HS-27A (cell line): ENCODE measurements around the gene LRRK1.

Experiments
- DNase-seq: peaks from one replicate; pipeline ENCODE4 v3.0.0-alpha.2; 2012; ENCODE audit warnings: low read depth, missing footprints

LRRK1 gene

DNA sequence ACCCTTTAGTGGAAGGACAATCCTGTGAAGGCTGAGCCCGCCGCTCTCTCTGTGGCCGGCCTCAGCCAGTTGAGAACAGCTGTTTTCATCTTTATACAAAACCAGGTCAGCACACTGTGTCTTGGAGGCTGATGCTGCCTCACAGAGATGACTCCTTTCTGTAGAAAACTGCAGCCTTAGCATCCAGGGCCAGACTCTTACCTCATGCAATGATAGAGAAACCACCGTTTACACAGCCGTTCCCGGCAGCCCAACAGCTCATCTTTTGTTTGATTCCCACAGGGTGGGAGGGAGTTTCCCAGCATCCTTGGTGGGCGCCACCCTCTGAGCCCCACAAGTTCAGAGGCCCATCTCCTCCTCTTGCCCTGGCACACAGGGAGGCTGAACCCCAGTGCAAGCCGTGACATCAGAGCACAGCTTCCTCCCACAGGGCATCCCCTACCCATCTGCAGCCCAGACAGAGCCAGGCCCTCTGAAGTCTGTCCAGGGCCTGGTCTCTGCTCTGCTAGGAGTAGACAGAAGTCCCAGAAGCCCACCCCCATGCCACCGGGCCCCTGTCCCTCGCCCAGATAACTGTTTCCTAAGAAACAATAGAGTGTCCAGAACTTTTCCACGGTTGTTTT is 105.0 kb downstream of the LRRK1 start:
- no peak for DNase-seq

DNA sequence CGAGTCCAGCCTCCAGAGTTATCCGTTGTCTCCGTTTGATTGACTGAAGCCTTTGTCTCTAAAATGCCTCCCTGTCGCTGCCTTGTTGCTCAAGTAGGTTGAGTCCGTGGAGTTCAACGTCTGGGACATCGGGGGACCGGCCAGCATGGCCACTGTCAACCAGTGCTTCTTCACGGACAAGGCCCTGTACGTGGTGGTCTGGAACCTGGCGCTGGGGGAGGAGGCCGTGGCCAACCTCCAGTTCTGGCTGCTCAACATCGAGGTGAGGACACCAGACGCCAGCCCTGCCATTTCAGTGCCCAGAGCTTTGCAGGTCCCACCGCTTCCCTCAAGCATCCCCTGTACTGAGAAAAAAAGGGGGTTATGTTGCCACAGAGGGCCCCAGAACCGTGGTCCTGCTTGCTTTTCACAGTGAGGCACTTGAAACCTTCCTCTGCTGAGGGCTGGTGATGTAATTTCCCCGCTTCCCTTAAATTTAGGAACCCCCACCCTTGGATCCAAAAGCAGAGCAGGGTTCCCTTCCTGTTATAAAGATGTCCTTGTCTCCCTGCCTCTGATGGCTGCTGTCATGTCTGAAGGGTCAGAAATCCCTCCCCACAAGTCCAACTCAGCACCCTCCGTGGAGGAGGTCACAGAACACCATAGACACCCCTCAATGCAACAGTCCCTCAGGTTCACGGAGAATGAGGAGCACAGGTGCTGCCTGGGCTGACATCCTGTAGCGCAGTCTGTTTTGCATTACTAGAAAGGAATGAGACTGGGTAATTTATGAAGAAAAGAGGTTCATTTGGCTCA is 105.7 kb downstream of the LRRK1 start:
- no peak for DNase-seq

- no peak for DNase-seq
Measured at GRCh38 chr15:101025501-101025885, 106.3 kb downstream of the LRRK1 start.

- DNase-seq, result no peak
Measured at GRCh38 chr15:101025896-101026631, 106.9 kb downstream of the LRRK1 start.

GRCh38 chr15:101026656-101027272 is 107.6 kb downstream of the LRRK1 start:
- no peak for DNase-seq

DNA sequence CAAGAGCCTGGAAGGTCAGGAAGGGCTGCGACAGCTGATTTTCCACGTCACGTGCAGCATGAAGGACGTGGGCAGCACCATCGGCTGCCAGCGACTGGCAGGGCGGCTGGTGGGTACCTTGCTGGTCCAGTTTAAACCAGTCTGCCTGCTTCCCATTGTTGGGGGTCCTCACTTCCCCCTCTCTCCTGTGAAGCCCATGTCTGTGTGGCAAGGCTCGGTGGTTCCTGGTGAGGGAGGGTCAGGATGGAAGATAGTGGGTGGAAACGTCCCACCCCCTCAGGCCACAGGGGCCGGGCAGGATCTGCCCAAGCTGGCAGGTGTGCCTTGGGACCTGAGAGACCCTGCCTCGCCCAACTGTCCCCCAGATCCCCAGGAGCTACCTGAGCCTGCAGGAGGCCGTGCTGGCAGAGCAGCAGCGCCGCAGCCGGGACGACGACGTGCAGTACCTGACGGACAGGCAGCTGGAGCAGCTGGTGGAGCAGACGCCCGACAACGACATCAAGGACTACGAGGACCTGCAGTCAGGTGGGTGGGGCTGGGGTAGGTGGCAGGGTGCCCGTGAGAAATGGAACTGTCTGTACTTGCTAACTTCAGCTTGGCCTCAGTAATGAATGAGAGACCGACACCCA is 108.2 kb downstream of the LRRK1 start:
- DNase-seq, result no peak

DNA sequence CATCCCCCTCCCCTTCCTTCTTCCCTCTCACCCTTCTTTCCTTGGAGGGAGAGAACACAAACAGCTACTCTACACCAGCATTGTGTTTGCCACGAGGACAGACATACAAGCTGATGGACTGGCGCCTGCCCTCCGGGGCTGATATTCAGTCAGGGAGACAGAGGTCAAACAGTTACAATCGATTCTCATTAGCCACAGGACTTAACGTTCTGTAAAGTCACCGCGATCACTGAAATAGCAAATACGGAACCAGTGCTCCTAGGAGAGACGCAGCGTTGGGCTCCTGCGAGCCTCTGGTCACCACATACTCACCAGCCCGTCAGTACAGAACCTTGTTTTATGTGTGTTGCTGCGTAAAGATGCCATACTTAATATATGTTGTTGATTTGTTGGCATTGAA is 108.8 kb downstream of the LRRK1 start:
- no peak for DNase-seq

- no peak for DNase-seq
Measured at GRCh38 chr15:101028321-101028720, 109.2 kb downstream of the LRRK1 start.

DNA sequence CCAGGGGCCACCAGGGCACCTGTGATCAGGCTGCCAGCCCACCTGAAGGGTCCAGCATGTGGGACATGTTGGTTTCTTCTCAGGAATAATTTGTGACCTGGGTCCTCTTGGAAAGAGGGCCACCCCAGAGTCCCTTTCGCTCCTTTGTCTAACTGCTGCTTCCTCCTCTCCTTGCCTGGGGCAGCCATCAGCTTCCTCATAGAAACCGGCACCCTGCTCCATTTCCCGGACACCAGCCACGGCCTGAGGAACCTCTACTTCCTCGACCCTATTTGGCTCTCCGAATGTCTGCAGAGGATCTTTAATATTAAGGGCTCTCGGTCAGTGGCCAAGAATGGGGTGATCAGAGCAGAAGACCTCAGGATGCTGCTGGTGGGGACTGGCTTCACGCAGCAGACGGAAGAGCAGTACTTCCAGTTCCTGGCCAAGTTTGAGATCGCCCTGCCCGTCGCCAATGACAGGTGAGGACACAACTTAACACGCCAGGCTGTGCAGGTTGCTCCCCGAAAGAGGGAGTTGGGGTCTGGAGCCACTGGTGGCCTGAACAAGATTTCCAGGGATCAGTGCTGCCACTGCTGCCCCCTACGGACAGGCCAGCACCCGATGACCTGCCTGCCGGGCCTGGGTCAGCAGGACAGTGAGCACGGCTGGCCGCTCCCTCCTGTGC is 109.7 kb downstream of the LRRK1 start:
- no peak for DNase-seq

DNA sequence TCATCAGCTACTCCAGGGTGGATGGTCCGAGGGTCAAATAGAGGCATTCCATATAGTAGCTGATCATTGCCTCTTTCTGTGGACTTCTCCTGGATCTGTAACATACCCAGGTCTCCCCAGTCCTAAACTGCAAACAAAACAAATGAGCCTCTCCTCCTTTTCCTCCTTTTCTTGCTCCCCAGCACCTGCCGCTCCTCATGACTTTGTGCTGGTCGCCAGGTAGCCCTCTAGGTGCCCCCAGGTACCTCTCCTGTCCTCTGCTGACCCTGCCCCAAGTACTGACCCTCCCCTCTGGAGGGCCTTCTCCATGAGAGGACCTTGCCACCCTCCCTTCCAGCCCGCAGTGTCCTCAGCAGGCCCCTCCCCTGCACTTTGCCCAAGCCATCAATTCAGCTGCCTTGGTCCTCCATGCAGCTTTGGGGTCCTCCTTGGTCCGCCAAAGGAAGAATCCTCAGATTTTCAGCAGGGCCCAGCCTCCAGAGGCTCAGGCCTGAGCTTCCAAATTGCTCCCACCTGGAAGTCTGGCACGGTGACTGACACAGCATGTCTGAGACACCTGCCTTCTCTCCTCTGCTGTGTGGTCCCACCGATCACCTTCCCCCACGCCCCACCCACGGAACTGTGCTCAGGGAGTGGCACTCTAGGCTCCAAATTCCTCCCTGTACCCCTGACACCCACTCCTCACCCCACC is 111.0 kb downstream of the LRRK1 start:
- DNase-seq, result no peak

GRCh38 chr15:101031213-101031612 is 112.1 kb downstream of the LRRK1 start:
- DNase-seq, result no peak

- no peak for DNase-seq
Measured at GRCh38 chr15:101033801-101034200, 114.6 kb downstream of the LRRK1 start.

DNA sequence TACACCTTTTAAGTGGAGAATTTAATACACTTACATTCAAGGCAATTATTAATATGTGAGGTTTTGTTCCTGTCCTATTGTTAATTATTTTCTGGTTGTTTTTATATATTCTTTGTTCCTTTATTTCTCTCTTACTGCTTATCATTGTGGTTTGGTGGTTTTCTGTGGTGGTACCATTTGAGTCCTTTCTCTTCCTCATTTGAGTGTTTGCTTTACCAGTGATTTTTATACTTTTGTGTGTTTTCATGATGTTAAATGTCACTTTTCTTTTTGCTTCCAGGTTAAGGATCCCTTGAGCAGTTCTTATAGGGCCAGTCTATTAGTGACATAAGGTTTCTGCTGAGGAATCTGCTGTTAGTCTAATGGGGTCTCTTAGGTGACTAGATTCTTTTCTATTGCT is 116.5 kb downstream of the LRRK1 start:
- no peak for DNase-seq

DNA sequence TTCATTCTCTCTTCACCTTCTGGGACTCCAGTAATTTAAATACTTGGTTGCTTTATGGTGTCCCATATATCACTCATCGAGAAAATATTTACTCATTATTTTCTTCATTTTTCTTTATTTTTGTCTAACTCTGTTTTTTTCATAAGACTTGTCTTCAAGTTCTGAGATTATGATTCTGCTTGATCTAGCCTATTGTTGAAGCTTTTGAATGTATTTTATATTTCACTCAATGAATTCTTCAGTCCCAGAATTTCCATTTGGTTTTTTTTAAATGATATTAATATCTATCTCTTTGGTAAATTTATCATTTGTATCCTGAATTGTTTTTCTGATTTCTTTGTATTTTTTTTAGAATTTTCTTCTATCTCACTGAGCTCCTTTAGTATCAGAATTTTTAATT is 117.0 kb downstream of the LRRK1 start:
- no peak for DNase-seq

- no peak for DNase-seq
Measured at GRCh38 chr15:101037090-101037830, 118.1 kb downstream of the LRRK1 start.

GRCh38 chr15:101038327-101039003 is 119.3 kb downstream of the LRRK1 start:
- DNase-seq, result no peak

GRCh38 chr15:101039461-101039860 is 120.3 kb downstream of the LRRK1 start:
- DNase-seq, result no peak

GRCh38 chr15:101042320-101042719 is 123.2 kb downstream of the LRRK1 start:
- no peak for DNase-seq

GRCh38 chr15:101043011-101043410 is 123.9 kb downstream of the LRRK1 start:
- DNase-seq, result no peak
